H9 (cell line): ENCODE data around the gene RAD51D. TPM values are rescaled to one million over a fixed set of nuclear protein-coding genes. Genes with fewer than 3 reads are reported as not detected.

ENCODE experiments used
- DNase-seq: peaks from one replicate; pipeline ENCODE4 v3.0.0-alpha.2; 2017
- H2AFZ ChIP-seq: one replicate; pipeline ENCODE4 v1.6.1; 2013; ENCODE audit warnings: mild to moderate bottlenecking, low read length, control low read depth, moderate library complexity
- H2AK5ac ChIP-seq: 2 replicates; pipeline ENCODE4 v1.6.1; 2013; ENCODE audit warnings: low read length, control low read depth, mixed read lengths; ENCODE audit not compliant: insufficient read length
- H2BK120ac ChIP-seq: one replicate; pipeline ENCODE4 v1.6.1; 2013; ENCODE audit warnings: low read depth, mild to moderate bottlenecking, low read length, control low read depth, inconsistent platforms; ENCODE audit not compliant: poor library complexity, severe bottlenecking
- H2BK12ac ChIP-seq: 2 replicates; pipeline ENCODE4 v1.6.1; 2013; ENCODE audit warnings: low read length, control low read depth, mixed read lengths, low read depth; ENCODE audit not compliant: insufficient read length
- H2BK15ac ChIP-seq: 2 replicates; pipeline ENCODE4 v1.6.1; 2013; ENCODE audit warnings: low read depth, low read length, control low read depth
- H2BK20ac ChIP-seq: one replicate; pipeline ENCODE4 v1.6.1; 2013; ENCODE audit warnings: low read depth, mild to moderate bottlenecking, low read length, control low read depth, inconsistent platforms; ENCODE audit not compliant: poor library complexity, severe bottlenecking
- H2BK5ac ChIP-seq: 2 replicates; pipeline ENCODE4 v1.6.1; 2013; ENCODE audit warnings: low read length, control low read depth, mixed read lengths; ENCODE audit not compliant: insufficient read length
- H3K14ac ChIP-seq: 2 replicates; pipeline ENCODE4 v1.6.1; 2013; ENCODE audit warnings: low read length, control low read depth; ENCODE audit not compliant: insufficient read depth
- H3K18ac ChIP-seq: 2 replicates; pipeline ENCODE4 v1.6.1; 2013; ENCODE audit warnings: low read depth, mild to moderate bottlenecking, mixed read lengths, low read length, control low read depth; ENCODE audit not compliant: insufficient read length
- H3K23ac ChIP-seq: 2 replicates; pipeline ENCODE4 v1.6.1; 2013; ENCODE audit warnings: low read length, control low read depth, mixed read lengths, low read depth; ENCODE audit not compliant: insufficient read length
- H3K23me2 ChIP-seq: 2 replicates; pipeline ENCODE4 v1.6.1; 2013; ENCODE audit warnings: low read depth, mild to moderate bottlenecking, mixed read lengths, low read length, control low read depth; ENCODE audit not compliant: insufficient read length, poor library complexity, severe bottlenecking
- H3K27ac ChIP-seq: 2 replicates; pipeline ENCODE4 v1.5.1; 2013; ENCODE audit warnings: low read length, control low read depth, mixed read lengths, low read depth; ENCODE audit not compliant: insufficient read length
- H3K27me3 ChIP-seq: 2 replicates; pipeline ENCODE4 v1.6.1; 2013; ENCODE audit warnings: low read length, control low read depth, inconsistent platforms; ENCODE audit not compliant: insufficient read depth
- H3K4ac ChIP-seq: 2 replicates; pipeline ENCODE4 v1.6.1; 2013; ENCODE audit warnings: low read depth, mild to moderate bottlenecking, control low read depth, inconsistent platforms, low read length, moderate library complexity
- H3K4me1 ChIP-seq: 2 replicates; pipeline ENCODE4 v1.6.1; 2013; ENCODE audit warnings: low read length, control low read depth, inconsistent platforms; ENCODE audit not compliant: insufficient read depth
- H3K4me2 ChIP-seq: 2 replicates; pipeline ENCODE4 v1.6.1; 2013; ENCODE audit warnings: low read length, control low read depth, mixed read lengths; ENCODE audit not compliant: insufficient read length, insufficient read depth
- H3K56ac ChIP-seq: 2 replicates; pipeline ENCODE4 v1.6.1; 2013; ENCODE audit warnings: low read depth, mild to moderate bottlenecking, mixed read lengths, low read length, control low read depth; ENCODE audit not compliant: insufficient read length
- H3K79me1 ChIP-seq: 2 replicates; pipeline ENCODE4 v1.6.1; 2013; ENCODE audit warnings: low read depth, mild to moderate bottlenecking, moderate library complexity, low read length, control low read depth, inconsistent platforms; ENCODE audit not compliant: insufficient read depth, poor library complexity, severe bottlenecking
- H3K79me2 ChIP-seq: 2 replicates; pipeline ENCODE4 v1.6.1; 2013; ENCODE audit warnings: low read length, control low read depth, inconsistent platforms; ENCODE audit not compliant: insufficient read depth
- H3K9ac ChIP-seq: 2 replicates; pipeline ENCODE4 v1.6.1; 2013; ENCODE audit warnings: low read length, control low read depth, mixed read lengths; ENCODE audit not compliant: insufficient read length; ENCODE audit errors: extremely low read depth
- H3K9me3 ChIP-seq: one replicate; pipeline ENCODE4 v1.6.1; 2013; ENCODE audit warnings: low read depth, low read length, inconsistent platforms; ENCODE audit not compliant: control insufficient read depth
- H3T11ph ChIP-seq: one replicate; pipeline ENCODE4 v1.6.1; 2013; ENCODE audit warnings: mild to moderate bottlenecking, low read length, control low read depth, inconsistent platforms
- H4K20me1 ChIP-seq: one replicate; pipeline ENCODE4 v1.6.1; 2013; ENCODE audit not compliant: control insufficient read depth, insufficient read length, insufficient read depth
- H4K5ac ChIP-seq: 2 replicates; pipeline ENCODE4 v1.6.1; 2013; ENCODE audit warnings: low read depth, mild to moderate bottlenecking, mixed read lengths, low read length, control low read depth; ENCODE audit not compliant: insufficient read length
- H4K8ac ChIP-seq: replicated peaks from 2 replicates; pipeline ENCODE4 v1.6.1; 2013; ENCODE audit warnings: low read length, control low read depth, mixed read lengths, low read depth; ENCODE audit not compliant: insufficient read length
- H4K91ac ChIP-seq: 2 replicates; pipeline ENCODE4 v1.6.1; 2013; ENCODE audit warnings: low read depth, mild to moderate bottlenecking, moderate library complexity, mixed read lengths, low read length, control low read depth; ENCODE audit not compliant: insufficient read length
- H3K27ac Mint-ChIP-seq, 3 experiments: 2 replicates in 2 of 3; 3 replicates in 1 of 3; pipeline ENCODE4 v1.8.0; 2020 to 2021; ENCODE audit warnings: mixed read lengths in 3 of 3, mild to moderate bottlenecking in 1 of 3, moderate library complexity in 1 of 3
- H3K27me3 Mint-ChIP-seq: 2 replicates; pipeline ENCODE4 v1.8.0; 2021; ENCODE audit warnings: low read depth, mild to moderate bottlenecking, moderate library complexity, mixed read lengths
- H3K36me3 Mint-ChIP-seq, 3 experiments: 2 replicates in 2 of 3; 3 replicates in 1 of 3; pipeline ENCODE4 v1.8.0; 2020 to 2021; ENCODE audit warnings: low read depth in 3 of 3, mixed read lengths in 3 of 3; ENCODE audit not compliant: insufficient read depth in 1 of 3
- H3K4me1 Mint-ChIP-seq, 2 experiments: 2 replicates each; pipeline ENCODE4 v1.8.0; 2020; ENCODE audit warnings: mixed read lengths in 2 of 2
- H3K4me3 Mint-ChIP-seq, 2 experiments: 2 replicates in 1 of 2; 3 replicates in 1 of 2; pipeline ENCODE4 v1.8.0; 2020 to 2021; ENCODE audit warnings: mild to moderate bottlenecking in 2 of 2, mixed read lengths in 2 of 2, moderate library complexity in 1 of 2
- H3K9me3 Mint-ChIP-seq, 2 experiments: 2 replicates in 1 of 2; 3 replicates in 1 of 2; pipeline ENCODE4 v1.8.0; 2020; ENCODE audit warnings: mild to moderate bottlenecking in 2 of 2, mixed read lengths in 2 of 2, moderate library complexity in 1 of 2
- WGBS: extraction: QIAGEN DNeasy Blood & Tissue Kit; methylation state at CpG from one replicate; pipeline ENCODE4 v1.1.7; 2013; ENCODE audit warnings: missing lambda C conversion rate, low lambda C conversion rate, mixed read lengths; ENCODE audit not compliant: insufficient read length; ENCODE audit errors: extremely low coverage; 5-methylcytosine and 5-hydroxymethylcytosine counted together
- total RNA-seq: library from RNA; stranded (reverse); gene quantifications from 2 replicates; pipeline ENCODE4 v1.2.1, GENCODE V29; 2021
- TF ChIP-seq, protein P1 (sequence below): fragments of 200-600 bp; sonication (generic); conservative IDR thresholded peaks from 3 replicates; pipeline ENCODE4 v1.8.0; 2021; ENCODE audit warnings: antibody characterized with exemption, mild to moderate bottlenecking

Gene RAD51D
- total RNA-seq, 1 experiment from 2014 or later: 15.8 TPM

GRCh38 chr17:35160354-35161201 lies 40.9 kb upstream of the RAD51D start:
- no peak overlapping the region for H2BK15ac ChIP-seq
- Mint-ChIP-seq H3K9me3 (no peaks in the 10 kb centered on the region), H3K4me3 (no peak overlapping the region), H3K27ac (no peak overlapping the region), H3K4me1 (peaks cover 4 to 6% of the 10 kb centered on the region in 2 experiments), H3K27me3 (no peaks in the 10 kb centered on the region; the same call in 1 of the 2 replicates), H3K36me3 (no peaks in the 10 kb centered on the region)
- DNase-seq: no peak
- no peak overlapping the region for H4K5ac ChIP-seq
- no peaks in the 10 kb centered on the region for H3K9me3 ChIP-seq
- H3T11ph ChIP-seq: no peak overlapping the region
- no peak overlapping the region for H3K4me2 ChIP-seq
- no peaks in the 10 kb centered on the region for H3K79me1 ChIP-seq
- H3K23me2 ChIP-seq: no peaks in the 10 kb centered on the region
- no peak overlapping the region for H2BK5ac ChIP-seq
- no peak overlapping the region for H2AFZ ChIP-seq
- no peaks in the 10 kb centered on the region; the same call in 1 of the 2 replicates for H3K4me1 ChIP-seq
- H4K91ac ChIP-seq: no peak overlapping the region
- H3K4ac ChIP-seq: no peak overlapping the region
- no peak overlapping the region for H3K56ac ChIP-seq
- no peaks in the 10 kb centered on the region for H3K79me2 ChIP-seq
- H2BK20ac ChIP-seq: no peak overlapping the region
- H4K8ac ChIP-seq: no peak overlapping the region
- H3K27ac ChIP-seq: no peak overlapping the region
- H2BK12ac ChIP-seq: no peak overlapping the region
- H3K14ac ChIP-seq: no peak overlapping the region
- no peaks in the 10 kb centered on the region for H3K27me3 ChIP-seq
- no peaks in the 10 kb centered on the region for H4K20me1 ChIP-seq
- TF ChIP-seq, protein P1, sequence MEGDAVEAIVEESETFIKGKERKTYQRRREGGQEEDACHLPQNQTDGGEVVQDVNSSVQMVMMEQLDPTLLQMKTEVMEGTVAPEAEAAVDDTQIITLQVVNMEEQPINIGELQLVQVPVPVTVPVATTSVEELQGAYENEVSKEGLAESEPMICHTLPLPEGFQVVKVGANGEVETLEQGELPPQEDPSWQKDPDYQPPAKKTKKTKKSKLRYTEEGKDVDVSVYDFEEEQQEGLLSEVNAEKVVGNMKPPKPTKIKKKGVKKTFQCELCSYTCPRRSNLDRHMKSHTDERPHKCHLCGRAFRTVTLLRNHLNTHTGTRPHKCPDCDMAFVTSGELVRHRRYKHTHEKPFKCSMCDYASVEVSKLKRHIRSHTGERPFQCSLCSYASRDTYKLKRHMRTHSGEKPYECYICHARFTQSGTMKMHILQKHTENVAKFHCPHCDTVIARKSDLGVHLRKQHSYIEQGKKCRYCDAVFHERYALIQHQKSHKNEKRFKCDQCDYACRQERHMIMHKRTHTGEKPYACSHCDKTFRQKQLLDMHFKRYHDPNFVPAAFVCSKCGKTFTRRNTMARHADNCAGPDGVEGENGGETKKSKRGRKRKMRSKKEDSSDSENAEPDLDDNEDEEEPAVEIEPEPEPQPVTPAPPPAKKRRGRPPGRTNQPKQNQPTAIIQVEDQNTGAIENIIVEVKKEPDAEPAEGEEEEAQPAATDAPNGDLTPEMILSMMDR: no peak
- H3K9ac ChIP-seq: no peak overlapping the region
- no peak overlapping the region for H2BK120ac ChIP-seq
- no CpG with 5 or more reads among the region's 13 CpGs for WGBS
- no peak overlapping the region for H3K18ac ChIP-seq
- no peak overlapping the region for H2AK5ac ChIP-seq
- H3K23ac ChIP-seq: no peak overlapping the region
